Left ventricle myocardium superior (tissue), 1 donor: ENCODE data around the gene OTUD7B. TPM values are rescaled to one million over a fixed set of nuclear protein-coding genes. Genes with fewer than 3 reads are reported as not detected.
A peak's percentile ranks its signal among the peaks of the same experiment; 100 is the strongest.

ENCODE experiments used
- ATAC-seq: fragments of 200-7000 bp; cut with Tn5 transposase; one replicate; pipeline ENCODE4 v1.9.1; 2020; ENCODE audit warnings: mild to moderate bottlenecking, moderate library complexity
- DNase-seq: peaks from one replicate; pipeline ENCODE4 v3.0.0-alpha.2; 2020
- intact Hi-C: fragments of 100-400 bp; cut with micrococcal nuclease; formaldehyde crosslinking; loops from one replicate; pipeline ENCODE4 v1.11.0; 2022
- total RNA-seq: library from RNA; stranded (reverse); fragmentation: NEBNext Ultra II Directional; extraction: Animal tissue kit (Norgen Biotek cat#: 25700); gene quantifications from one replicate; pipeline ENCODE4 v1.2.1, GENCODE V29; 2021
- donor health status: DM: no; HTN: yes; CAD: no; lungs with severe emphysema.

Gene OTUD7B
- total RNA-seq, 1 donor from 2014 or later, result 23.0 TPM

DNA sequence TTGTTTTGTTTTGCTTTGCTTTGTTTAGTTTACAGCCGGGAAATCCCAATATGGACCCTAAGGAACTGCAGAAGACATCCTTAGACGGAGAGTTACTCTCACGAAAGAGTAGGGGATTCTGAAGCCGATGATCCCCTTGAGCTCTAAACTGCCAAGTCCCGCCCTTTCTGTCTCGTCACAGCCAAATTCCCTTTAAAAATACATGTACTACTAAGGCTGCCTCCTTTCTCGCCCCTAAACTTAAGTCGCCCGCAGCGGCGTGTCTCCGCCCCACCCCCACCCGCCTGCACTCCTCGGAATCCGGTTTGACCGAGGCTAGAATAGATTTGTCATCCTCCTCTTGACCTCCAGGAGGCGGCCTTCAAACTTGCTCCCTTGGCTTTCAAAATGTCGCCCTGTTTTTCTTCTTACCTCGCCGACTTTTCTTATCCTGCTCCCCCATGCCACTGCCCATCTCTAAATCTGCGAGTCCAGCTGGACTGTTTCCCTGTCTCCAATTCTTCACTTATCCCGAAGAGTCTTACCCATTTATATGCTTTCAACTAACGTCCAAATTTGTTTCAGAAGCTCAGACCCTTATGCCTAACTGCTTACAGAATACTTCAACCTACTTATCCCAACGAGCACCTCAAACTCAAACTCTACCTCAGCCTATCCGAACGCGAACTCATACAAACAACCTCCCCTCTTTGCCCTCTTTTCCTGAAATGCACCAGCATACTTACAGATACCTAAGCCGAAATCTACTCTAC is 122.1 kb downstream of the OTUD7B start:
- ATAC-seq (peak; percentile 45), DNase-seq (peak; percentile 81)
- intact Hi-C loops, result no loop called here

Other genes with a start within 250 kb of the OTUD7B start
- gene FCGR1A, start 228.0 kb downstream of the OTUD7B start, total RNA-seq, result 1.1 TPM
- gene BOLA1, start 111.2 kb downstream of the OTUD7B start, total RNA-seq, result 16.7 TPM
- 0.22 TPM for gene SV2A, start 92.9 kb downstream of the OTUD7B start, total RNA-seq
- 27.4 TPM for gene SF3B4, start 82.9 kb downstream of the OTUD7B start, total RNA-seq
- gene MTMR11, start 73.8 kb downstream of the OTUD7B start, total RNA-seq, result 2.5 TPM
- gene VPS45, start 57.0 kb upstream of the OTUD7B start, total RNA-seq, result 50.6 TPM
- gene PLEKHO1, start 139.2 kb upstream of the OTUD7B start, total RNA-seq, result 44.3 TPM
- 27.0 TPM for gene ANP32E, start 225.4 kb upstream of the OTUD7B start, total RNA-seq
- 22.8 TPM for gene CA14, start 247.0 kb upstream of the OTUD7B start, total RNA-seq